ENCODE measurements around the gene CEACAM16.
"Not testable (repeated sequence)": the region's sequence is repeated elsewhere in the genome, so short reads cannot be mapped to it uniquely, and the experiment has no call there.

Gene CEACAM16, protein sequence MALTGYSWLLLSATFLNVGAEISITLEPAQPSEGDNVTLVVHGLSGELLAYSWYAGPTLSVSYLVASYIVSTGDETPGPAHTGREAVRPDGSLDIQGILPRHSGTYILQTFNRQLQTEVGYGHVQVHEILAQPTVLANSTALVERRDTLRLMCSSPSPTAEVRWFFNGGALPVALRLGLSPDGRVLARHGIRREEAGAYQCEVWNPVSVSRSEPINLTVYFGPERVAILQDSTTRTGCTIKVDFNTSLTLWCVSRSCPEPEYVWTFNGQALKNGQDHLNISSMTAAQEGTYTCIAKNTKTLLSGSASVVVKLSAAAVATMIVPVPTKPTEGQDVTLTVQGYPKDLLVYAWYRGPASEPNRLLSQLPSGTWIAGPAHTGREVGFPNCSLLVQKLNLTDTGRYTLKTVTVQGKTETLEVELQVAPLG

GRCh38 chr19:44698492-44699201 is at the start of gene CEACAM16:
Gene CEACAM16, plus strand, starts transcription at chr19:44699151. Its CDS starts 2,306 bp downstream, at chr19:44701457.
- no peak for DNase-seq (ENCODE audit: low read depth)

DNA sequence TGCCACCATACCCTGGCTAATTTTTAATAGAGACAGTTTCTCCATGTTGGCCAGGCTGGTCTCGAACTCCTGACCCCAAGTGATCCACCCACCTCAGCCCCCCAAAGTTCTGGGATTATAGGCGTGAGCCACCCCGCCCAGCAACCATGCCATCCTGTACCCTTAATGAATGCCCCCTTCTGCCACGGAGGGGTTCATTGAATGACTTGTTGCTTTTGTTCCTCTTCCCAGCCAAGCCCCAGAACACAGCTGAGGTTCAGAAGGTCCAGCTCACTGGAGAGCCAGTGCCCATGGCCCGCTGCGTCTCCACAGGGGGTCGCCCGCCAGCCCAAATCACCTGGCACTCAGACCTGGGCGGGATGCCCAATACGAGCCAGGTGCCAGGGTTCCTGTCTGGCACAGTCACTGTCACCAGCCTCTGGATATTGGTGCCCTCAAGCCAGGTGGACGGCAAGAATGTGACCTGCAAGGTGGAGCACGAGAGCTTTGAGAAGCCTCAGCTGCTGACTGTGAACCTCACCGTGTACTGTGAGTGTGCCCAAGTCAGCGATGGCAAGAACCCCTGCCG is 49.3 kb upstream of the CEACAM16 start:
- DNase-seq (ENCODE audit: low read depth): no peak

DNA sequence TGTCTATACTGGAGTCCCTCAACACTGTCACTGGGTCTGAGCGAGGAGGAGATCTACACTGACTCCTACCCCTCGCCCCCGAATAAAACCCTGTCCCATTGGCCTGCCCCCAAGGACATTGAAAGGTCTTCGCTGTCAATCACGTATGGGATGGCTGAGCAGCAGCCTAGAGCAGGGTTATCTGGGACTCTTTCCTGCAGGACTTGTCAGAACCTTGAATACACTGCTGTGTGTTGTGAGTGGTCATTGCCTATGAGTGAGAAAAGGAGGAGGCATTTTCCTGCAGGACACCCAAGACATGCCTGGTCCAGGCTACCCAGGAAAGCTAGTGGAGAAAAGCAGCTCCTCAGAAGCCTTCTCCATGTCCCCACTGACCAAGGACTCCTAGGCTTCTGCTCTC is 45.6 kb upstream of the CEACAM16 start:
- DNase-seq (ENCODE audit: low read depth): no peak

DNA sequence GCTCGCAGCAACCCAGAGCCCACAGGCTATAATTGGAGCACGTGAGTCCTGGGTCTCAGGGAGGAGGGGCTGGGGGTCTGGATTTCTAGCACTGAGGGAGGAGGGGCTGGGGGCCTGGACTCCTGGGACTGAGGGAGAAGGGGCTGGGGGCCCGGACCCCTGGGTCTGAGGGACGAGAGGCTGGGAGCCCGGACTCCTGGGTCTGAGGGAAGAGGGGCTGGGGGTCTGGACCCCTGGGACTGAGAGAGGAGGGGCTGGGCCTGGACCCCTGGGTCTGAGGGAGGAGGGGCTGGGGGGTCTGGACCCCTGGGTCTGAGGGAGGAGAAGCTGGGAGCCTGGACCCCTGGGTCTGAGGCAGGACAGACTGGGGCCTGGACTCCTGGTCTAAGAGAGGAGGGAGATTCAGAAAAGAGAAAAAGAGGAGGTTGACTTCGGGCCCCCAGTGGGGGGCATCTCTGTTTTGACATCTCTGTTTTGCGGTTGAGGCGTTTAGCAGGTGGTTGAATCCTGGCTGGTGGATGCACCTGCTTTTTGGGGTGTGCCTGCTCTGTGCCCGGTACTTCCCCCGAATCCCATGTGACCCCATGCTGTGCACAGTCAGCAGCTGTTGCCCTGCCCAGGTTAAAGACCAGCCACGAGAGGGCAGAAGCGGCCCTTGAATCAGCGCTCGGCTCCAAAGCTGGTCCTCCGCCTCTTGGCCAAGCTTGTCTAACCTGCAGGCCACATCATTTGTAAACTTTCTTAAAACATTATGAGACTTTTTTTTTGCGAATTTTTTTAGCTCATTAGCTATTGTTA is 44.8 kb upstream of the CEACAM16 start:
- DNase-seq (ENCODE audit: low read depth): peak; percentile 61

- DNase-seq (ENCODE audit: low read depth): peak; percentile 64
Measured at GRCh38 chr19:44657211-44657921, 41.6 kb upstream of the CEACAM16 start.

- DNase-seq (ENCODE audit: low read depth): no peak
Measured at GRCh38 chr19:44658069-44658733, 40.8 kb upstream of the CEACAM16 start.

DNA sequence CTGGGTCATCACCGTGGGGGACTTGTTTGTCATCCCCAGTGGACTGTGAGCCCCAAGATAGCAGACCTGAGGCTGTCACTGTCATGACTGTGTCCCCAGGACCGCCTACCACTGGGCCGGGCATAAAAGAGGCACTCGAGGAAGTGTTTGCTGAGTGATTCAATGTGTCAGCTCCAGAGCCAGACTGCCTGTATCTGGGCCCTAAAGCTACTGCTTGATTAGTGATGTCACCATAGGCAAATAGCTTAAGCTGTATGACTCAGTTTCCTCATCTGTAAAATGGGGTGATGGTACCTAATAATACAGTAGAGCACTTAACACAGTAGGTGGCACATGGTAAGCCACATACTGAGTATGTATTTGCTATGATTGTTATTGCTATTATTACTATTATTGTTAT is 38.9 kb upstream of the CEACAM16 start:
- DNase-seq (ENCODE audit: low read depth): no peak

DNA sequence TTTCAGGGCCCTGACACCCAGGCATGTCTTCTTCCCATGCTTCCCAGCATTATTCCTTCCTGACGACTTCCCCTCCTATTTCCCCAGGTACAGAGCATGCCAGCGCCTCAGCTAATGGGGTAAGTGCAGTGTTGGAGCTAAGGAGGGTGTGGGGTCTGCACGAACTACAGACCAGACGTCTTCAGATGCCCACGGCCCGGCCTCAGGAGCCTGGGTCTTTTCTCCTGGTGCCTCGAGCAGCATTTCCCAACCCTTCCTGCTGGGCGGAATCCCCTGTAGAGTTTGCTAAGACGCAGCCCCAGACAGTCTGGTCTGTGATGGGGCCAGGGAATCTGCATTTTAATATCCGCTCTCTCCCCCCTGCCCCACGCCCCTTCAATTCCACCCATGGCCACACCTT is 37.7 kb upstream of the CEACAM16 start:
- DNase-seq (ENCODE audit: low read depth): no peak

GRCh38 chr19:44661904-44662303 is 37.0 kb upstream of the CEACAM16 start:
- no peak for DNase-seq (ENCODE audit: low read depth)

- no peak for DNase-seq (ENCODE audit: low read depth)
Measured at GRCh38 chr19:44662691-44663385, 36.1 kb upstream of the CEACAM16 start.

DNA sequence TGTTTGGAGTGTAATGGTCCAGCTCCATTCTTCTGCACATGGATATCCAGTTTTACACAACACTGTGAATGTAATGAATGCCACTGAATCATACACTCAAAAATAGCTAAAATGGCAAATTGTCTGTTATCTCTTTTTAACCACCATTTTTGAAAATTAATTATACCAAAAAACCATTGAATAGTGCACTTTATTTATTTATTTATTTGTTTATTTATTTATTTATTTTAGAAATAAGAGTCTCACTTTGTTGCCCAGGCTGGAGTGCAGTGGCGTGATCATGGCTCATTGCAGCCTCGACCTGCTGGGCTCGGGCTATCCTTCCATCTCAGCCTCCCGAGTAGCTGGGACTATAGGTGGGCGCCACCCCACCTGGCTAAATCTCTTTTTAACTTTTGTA is 35.0 kb upstream of the CEACAM16 start:
- DNase-seq (ENCODE audit: low read depth): no peak

- no peak for DNase-seq (ENCODE audit: low read depth)
Measured at GRCh38 chr19:44664976-44665375, 34.0 kb upstream of the CEACAM16 start.

- DNase-seq (ENCODE audit: low read depth): no peak
Measured at GRCh38 chr19:44666852-44667556, 31.9 kb upstream of the CEACAM16 start.

- DNase-seq (ENCODE audit: low read depth): no peak
Measured at GRCh38 chr19:44668985-44669764, 29.8 kb upstream of the CEACAM16 start.

- DNase-seq (ENCODE audit: low read depth): not testable (repeated sequence)
Measured at GRCh38 chr19:44670027-44670426, 28.9 kb upstream of the CEACAM16 start.

- no peak for DNase-seq (ENCODE audit: low read depth)
Measured at GRCh38 chr19:44671400-44671799, 27.6 kb upstream of the CEACAM16 start, which contains the start of gene CEACAM19. Gene CEACAM19, plus strand, starts transcription at chr19:44671482. Its CDS starts 450 bp downstream, at chr19:44671932.

GRCh38 chr19:44672226-44672625 is 26.7 kb upstream of the CEACAM16 start:
- no peak for DNase-seq (ENCODE audit: low read depth)

GRCh38 chr19:44673510-44673909 is 25.4 kb upstream of the CEACAM16 start:
- no peak for DNase-seq (ENCODE audit: low read depth)

GRCh38 chr19:44675521-44675920 is 23.4 kb upstream of the CEACAM16 start:
- no peak for DNase-seq (ENCODE audit: low read depth)

All from activated T-cell treated with anti-CD3 and anti-CD28 coated beads for 48 hours (primary cell).